Subcutaneous adipose tissue (tissue), 4 donors: ENCODE results near the gene VOPP1. TPM values are rescaled to one million over a fixed set of nuclear protein-coding genes. Genes with fewer than 3 reads are reported as not detected.

Experiments
- CTCF ChIP-seq: fragments of 450-650 bp; IDR thresholded peaks from one replicate; pipeline ENCODE4 v1.5.1; 2016; ENCODE audit warnings: low read depth, mild to moderate bottlenecking, control low read depth, antibody characterized with exemption, moderate library complexity
- total RNA-seq, 4 donors: library from RNA; depleted of rRNA; stranded (reverse); fragments of >200 nt; gene quantifications; one replicate each; pipeline ENCODE4 v1.1.0, GENCODE V29; 2016

VOPP1 gene
- total RNA-seq, 4 donors from 2014 or later: 36.9 to 60.5 (median 46.1) TPM

- TF ChIP-seq CTCF: no peak
Measured at GRCh38 chr7:55592492-55592891, 20.2 kb upstream of the VOPP1 start.

GRCh38 chr7:55591282-55591931 is 19.1 kb upstream of the VOPP1 start:
- TF ChIP-seq CTCF: no peak

GRCh38 chr7:55590517-55591281 is 18.4 kb upstream of the VOPP1 start:
- no peak for TF ChIP-seq CTCF

GRCh38 chr7:55589905-55590304 is 17.6 kb upstream of the VOPP1 start:
- TF ChIP-seq CTCF: no peak

- no peak for TF ChIP-seq CTCF
Measured at GRCh38 chr7:55588976-55589604, 16.8 kb upstream of the VOPP1 start.

- TF ChIP-seq CTCF: no peak
Measured at GRCh38 chr7:55588379-55588699, 16.0 kb upstream of the VOPP1 start.

GRCh38 chr7:55587687-55588378 is 15.5 kb upstream of the VOPP1 start:
- no peak for TF ChIP-seq CTCF
